ENCODE measurements around the gene MIDN.

GRCh38 chr19:1308718-1309117, 60.3 kb downstream of the MIDN start:
- TF ChIP-seq CTCF (IDR thresholded peaks at IDR 0.05; ENCODE audit: low read depth, low read length, poor library complexity, severe bottlenecking) (no peak), EZH2phosphoT487 (IDR thresholded peaks at IDR 0.05; ENCODE audit: borderline replicate concordance, low read length) (no peak)
